Suprapubic skin (tissue), 4 donors: ENCODE results near the gene WDR83. TPM values are rescaled to one million over a fixed set of nuclear protein-coding genes. Genes with fewer than 3 reads are reported as not detected.

ENCODE experiments used
- DNase-seq, 2 donors: peaks; one replicate each; pipeline ENCODE4 v3.0.0-alpha.2; 2019; ENCODE audit warnings: low spot score in 2 of 2
- H3K27ac ChIP-seq: fragments of 200-600 bp; sonication (generic); one replicate; pipeline ENCODE4 v1.5.1; 2019
- H3K27me3 ChIP-seq: fragments of 200-600 bp; sonication (generic); one replicate; pipeline ENCODE4 v1.5.1; 2019
- H3K36me3 ChIP-seq: fragments of 200-600 bp; sonication (generic); one replicate; pipeline ENCODE4 v1.5.1; 2019
- H3K4me1 ChIP-seq: fragments of 200-600 bp; sonication (generic); one replicate; pipeline ENCODE4 v1.5.1; 2019
- H3K4me3 ChIP-seq: fragments of 200-600 bp; sonication (generic); one replicate; pipeline ENCODE4 v1.5.1; 2019; ENCODE audit warnings: mild to moderate bottlenecking
- H3K9me3 ChIP-seq: fragments of 200-600 bp; sonication (generic); one replicate; pipeline ENCODE4 v1.5.1; 2019
- EP300 ChIP-seq: sonication (generic); formaldehyde crosslinking; IDR thresholded peaks from one replicate; pipeline ENCODE4 v1.6.1; 2017; ENCODE audit warnings: antibody characterized with exemption
- POLR2A ChIP-seq, 2 donors: fragments of 450-650 bp; IDR thresholded peaks; one replicate each; pipeline ENCODE4 v1.6.1; 2017; ENCODE audit warnings: antibody characterized with exemption in 2 of 2, mild to moderate bottlenecking in 2 of 2, moderate library complexity in 2 of 2
- POLR2AphosphoS5 ChIP-seq, 3 donors: sonication (generic); formaldehyde crosslinking; IDR thresholded peaks; one replicate each; pipeline ENCODE4 v1.6.1; 2017; ENCODE audit warnings: antibody characterized with exemption in 3 of 3
- WGBS: methylation state at CpG from one replicate; pipeline ENCODE4 v1.1.5; 2018; 5-methylcytosine and 5-hydroxymethylcytosine counted together
- total RNA-seq, 4 donors: library from RNA; depleted of rRNA; stranded (reverse); fragments of >200 nt; gene quantifications; one replicate each; pipeline ENCODE4 v1.1.0, GENCODE V29; 2016
- TF ChIP-seq, protein P1 (sequence below), 2 donors: fragments of 200-600 bp in 1 of 2; fragments of 450-650 bp in 1 of 2; sonication (generic) in 1 of 2; IDR thresholded peaks; one replicate each; pipeline ENCODE4 v1.5.1; 2016 to 2019; ENCODE audit warnings: antibody characterized with exemption in 2 of 2, mild to moderate bottlenecking in 1 of 2, moderate library complexity in 1 of 2

Gene WDR83
- total RNA-seq, 4 donors from 2014 or later, result 9.8 to 21.9 (median 17.2) TPM

- H3K4me1 ChIP-seq, result peaks cover 43% of the 10 kb centered on the region
- TF ChIP-seq POLR2A (IDR thresholded peaks at IDR 0.05), result no peak
- no peak for TF ChIP-seq POLR2AphosphoS5 (IDR thresholded peaks at IDR 0.05)
- TF ChIP-seq EP300, result no peak
- TF ChIP-seq, protein P1, sequence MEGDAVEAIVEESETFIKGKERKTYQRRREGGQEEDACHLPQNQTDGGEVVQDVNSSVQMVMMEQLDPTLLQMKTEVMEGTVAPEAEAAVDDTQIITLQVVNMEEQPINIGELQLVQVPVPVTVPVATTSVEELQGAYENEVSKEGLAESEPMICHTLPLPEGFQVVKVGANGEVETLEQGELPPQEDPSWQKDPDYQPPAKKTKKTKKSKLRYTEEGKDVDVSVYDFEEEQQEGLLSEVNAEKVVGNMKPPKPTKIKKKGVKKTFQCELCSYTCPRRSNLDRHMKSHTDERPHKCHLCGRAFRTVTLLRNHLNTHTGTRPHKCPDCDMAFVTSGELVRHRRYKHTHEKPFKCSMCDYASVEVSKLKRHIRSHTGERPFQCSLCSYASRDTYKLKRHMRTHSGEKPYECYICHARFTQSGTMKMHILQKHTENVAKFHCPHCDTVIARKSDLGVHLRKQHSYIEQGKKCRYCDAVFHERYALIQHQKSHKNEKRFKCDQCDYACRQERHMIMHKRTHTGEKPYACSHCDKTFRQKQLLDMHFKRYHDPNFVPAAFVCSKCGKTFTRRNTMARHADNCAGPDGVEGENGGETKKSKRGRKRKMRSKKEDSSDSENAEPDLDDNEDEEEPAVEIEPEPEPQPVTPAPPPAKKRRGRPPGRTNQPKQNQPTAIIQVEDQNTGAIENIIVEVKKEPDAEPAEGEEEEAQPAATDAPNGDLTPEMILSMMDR (IDR thresholded peaks at IDR 0.05), result no peak
- no peaks in the 10 kb centered on the region for H3K9me3 ChIP-seq
- 44% methylated on average over 8 of the region's 12 CpGs for WGBS
- no peak overlapping the region for H3K27ac ChIP-seq
- peak in 1 of 2 donors; percentile 60 for DNase-seq
- H3K36me3 ChIP-seq, result peaks cover 48% of the 10 kb centered on the region
- no peaks in the 10 kb centered on the region for H3K27me3 ChIP-seq
- H3K4me3 ChIP-seq, result peak overlapping the region; percentile 83
Observed at GRCh38 chr19:12665671-12666264, 839 bp upstream of the WDR83 start.

- Histone ChIP-seq H3K9me3 (no peaks in the 10 kb centered on the region), H3K4me1 (peaks cover 46% of the 10 kb centered on the region), H3K4me3 (peak overlapping the region; percentile 91), H3K36me3 (peaks cover 35% of the 10 kb centered on the region), H3K27me3 (no peaks in the 10 kb centered on the region), H3K27ac (no peak overlapping the region)
- TF ChIP-seq POLR2AphosphoS5 (IDR thresholded peaks at IDR 0.05), result no peak
- TF ChIP-seq, protein P1 (IDR thresholded peaks at IDR 0.05), result no peak
- TF ChIP-seq POLR2A (IDR thresholded peaks at IDR 0.05), result no peak
- TF ChIP-seq EP300, result no peak
- DNase-seq, result peak in 1 of 2 donors; percentile 52
- WGBS, result 55% methylated on average over 4 of the region's 4 CpGs
Observed at GRCh38 chr19:12667731-12668302, 1.2 kb downstream of the WDR83 start.

GRCh38 chr19:12668346-12668745 lies 1.7 kb downstream of the WDR83 start:
- Histone ChIP-seq H3K27ac (peak overlapping the region; percentile 96), H3K9me3 (no peaks in the 10 kb centered on the region), H3K4me3 (peak overlapping the region; percentile 91), H3K36me3 (peaks cover 33% of the 10 kb centered on the region), H3K4me1 (peaks cover 46% of the 10 kb centered on the region), H3K27me3 (no peaks in the 10 kb centered on the region)
- no peak for DNase-seq
- WGBS, result 73% methylated on average over 7 of the region's 8 CpGs
- TF ChIP-seq POLR2AphosphoS5 (IDR thresholded peaks at IDR 0.05) (no peak), POLR2A (IDR thresholded peaks at IDR 0.05) (no peak), EP300 (no peak)
- TF ChIP-seq, protein P1 (IDR thresholded peaks at IDR 0.05), result no peak

DNA sequence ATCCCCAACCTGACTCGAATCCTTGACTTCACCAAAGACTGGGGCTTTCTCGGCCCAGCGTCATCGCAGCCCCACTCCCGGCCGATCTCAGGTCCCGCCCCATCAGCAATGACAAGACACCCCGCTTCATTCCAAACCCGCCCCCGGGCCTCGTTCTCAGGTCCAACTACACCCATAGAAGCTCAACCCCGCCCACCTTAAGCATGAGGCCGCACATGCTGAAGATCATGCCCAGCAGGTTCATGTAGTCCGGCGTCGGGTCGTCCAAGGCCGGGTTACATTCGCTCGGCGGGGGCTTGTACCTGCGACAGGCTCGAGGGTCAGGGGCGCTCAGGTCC lies 2.3 kb downstream of the WDR83 start:
- Histone ChIP-seq H3K36me3 (peaks cover 33% of the 10 kb centered on the region), H3K27me3 (no peaks in the 10 kb centered on the region), H3K9me3 (no peaks in the 10 kb centered on the region), H3K27ac (peak overlapping the region; percentile 96), H3K4me1 (peaks cover 46% of the 10 kb centered on the region), H3K4me3 (peak overlapping the region; percentile 91)
- TF ChIP-seq EP300, result no peak
- TF ChIP-seq, protein P1 (IDR thresholded peaks at IDR 0.05), result no peak
- TF ChIP-seq POLR2A (IDR thresholded peaks at IDR 0.05), result no peak
- no peak for TF ChIP-seq POLR2AphosphoS5 (IDR thresholded peaks at IDR 0.05)
- under 1% methylated on average over 13 of the region's 24 CpGs for WGBS
- DNase-seq, result peak; percentile 87 to 89

- peak in 2 of 3 donors; percentile 10 to 58 for TF ChIP-seq POLR2AphosphoS5 (IDR thresholded peaks at IDR 0.05)
- TF ChIP-seq POLR2A (IDR thresholded peaks at IDR 0.05), result no peak
- Histone ChIP-seq H3K27me3 (no peaks in the 10 kb centered on the region), H3K36me3 (peaks cover 33% of the 10 kb centered on the region), H3K9me3 (no peaks in the 10 kb centered on the region), H3K27ac (peak overlapping the region; percentile 96), H3K4me3 (peak overlapping the region; percentile 91), H3K4me1 (peaks cover 46% of the 10 kb centered on the region)
- DNase-seq, result peak; percentile 88 to 89
- under 1% methylated on average over 38 of the region's 64 CpGs for WGBS
Observed at GRCh38 chr19:12669270-12670158, 2.9 kb downstream of the WDR83 start.
